Upper lobe of right lung (tissue), 1 donor: ENCODE results near the gene NSD2. TPM values are rescaled to one million over a fixed set of nuclear protein-coding genes. Genes with fewer than 3 reads are reported as not detected.
A peak's percentile ranks its signal among the peaks of the same experiment; 100 is the strongest.

Experiments used
- ATAC-seq: fragments of 200-7000 bp; cut with Tn5 transposase; one replicate; pipeline ENCODE4 v1.9.1; 2020; ENCODE audit warnings: mild to moderate bottlenecking, moderate library complexity
- DNase-seq: peaks from one replicate; pipeline ENCODE4 v3.0.0-alpha.2; 2020
- H3K27ac ChIP-seq: fragments of 200-600 bp; one replicate; pipeline ENCODE4 v1.8.0; 2022
- H3K27me3 ChIP-seq: fragments of 200-600 bp; one replicate; pipeline ENCODE4 v1.8.0; 2022; ENCODE audit warnings: mild to moderate bottlenecking
- H3K36me3 ChIP-seq: fragments of 200-600 bp; one replicate; pipeline ENCODE4 v1.8.0; 2022
- H3K4me1 ChIP-seq: fragments of 200-600 bp; one replicate; pipeline ENCODE4 v1.8.0; 2022
- H3K4me3 ChIP-seq: fragments of 200-600 bp; one replicate; pipeline ENCODE4 v1.8.0; 2022; ENCODE audit warnings: mild to moderate bottlenecking
- H3K9me3 ChIP-seq: fragments of 200-600 bp; one replicate; pipeline ENCODE4 v1.8.0; 2022
- intact Hi-C: fragments of 100-400 bp; cut with DNase I; formaldehyde crosslinking; loops from one replicate; pipeline ENCODE4 v1.11.0; 2022
- total RNA-seq: library from RNA; stranded (reverse); fragmentation: NEBNext Ultra II Directional; extraction: Animal tissue kit (Norgen Biotek cat#: 25700); gene quantifications from one replicate; pipeline ENCODE4 v1.2.1, GENCODE V29; 2021
- TF ChIP-seq, protein P1 (sequence below): fragments of 200-600 bp; IDR thresholded peaks from one replicate; pipeline ENCODE4 v1.8.0; 2022; ENCODE audit warnings: antibody characterized with exemption
- donor health status: DM: no; HTN: yes; CAD: no; lungs with severe emphysema.

Gene NSD2
- total RNA-seq, 1 donor from 2014 or later, result 45.2 TPM

DNA sequence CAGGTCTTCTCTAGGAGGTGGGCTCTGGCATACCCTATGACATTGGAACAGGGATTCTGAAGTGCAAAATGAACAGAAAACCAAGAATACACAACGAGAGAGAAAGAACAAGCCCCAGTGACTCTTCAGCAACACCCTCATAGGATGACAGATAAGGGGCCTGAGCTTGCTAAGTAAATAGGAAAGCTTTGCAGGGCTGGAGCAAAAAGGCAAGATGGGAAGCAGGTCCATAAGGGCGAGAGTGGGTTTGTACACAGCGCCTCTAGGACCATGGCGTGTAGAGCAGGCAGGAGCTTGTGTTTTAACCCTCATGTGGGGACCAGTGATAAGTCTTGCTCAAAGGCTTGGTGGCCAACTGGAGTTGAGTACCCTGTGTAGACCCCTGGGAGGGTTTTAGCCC lies 91.8 kb downstream of the NSD2 start:
- no peak for DNase-seq
- ATAC-seq, result no peak
- no peak overlapping the region for H3K27ac ChIP-seq
- no peaks in the 10 kb centered on the region for H3K27me3 ChIP-seq
- H3K36me3 ChIP-seq, result peaks cover 46% of the 10 kb centered on the region
- no peaks in the 10 kb centered on the region for H3K4me1 ChIP-seq
- intact Hi-C loops, result no loop called here
- TF ChIP-seq, protein P1, sequence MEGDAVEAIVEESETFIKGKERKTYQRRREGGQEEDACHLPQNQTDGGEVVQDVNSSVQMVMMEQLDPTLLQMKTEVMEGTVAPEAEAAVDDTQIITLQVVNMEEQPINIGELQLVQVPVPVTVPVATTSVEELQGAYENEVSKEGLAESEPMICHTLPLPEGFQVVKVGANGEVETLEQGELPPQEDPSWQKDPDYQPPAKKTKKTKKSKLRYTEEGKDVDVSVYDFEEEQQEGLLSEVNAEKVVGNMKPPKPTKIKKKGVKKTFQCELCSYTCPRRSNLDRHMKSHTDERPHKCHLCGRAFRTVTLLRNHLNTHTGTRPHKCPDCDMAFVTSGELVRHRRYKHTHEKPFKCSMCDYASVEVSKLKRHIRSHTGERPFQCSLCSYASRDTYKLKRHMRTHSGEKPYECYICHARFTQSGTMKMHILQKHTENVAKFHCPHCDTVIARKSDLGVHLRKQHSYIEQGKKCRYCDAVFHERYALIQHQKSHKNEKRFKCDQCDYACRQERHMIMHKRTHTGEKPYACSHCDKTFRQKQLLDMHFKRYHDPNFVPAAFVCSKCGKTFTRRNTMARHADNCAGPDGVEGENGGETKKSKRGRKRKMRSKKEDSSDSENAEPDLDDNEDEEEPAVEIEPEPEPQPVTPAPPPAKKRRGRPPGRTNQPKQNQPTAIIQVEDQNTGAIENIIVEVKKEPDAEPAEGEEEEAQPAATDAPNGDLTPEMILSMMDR, result no peak
- no peak overlapping the region for H3K4me3 ChIP-seq
- H3K9me3 ChIP-seq, result no peaks in the 10 kb centered on the region

DNA sequence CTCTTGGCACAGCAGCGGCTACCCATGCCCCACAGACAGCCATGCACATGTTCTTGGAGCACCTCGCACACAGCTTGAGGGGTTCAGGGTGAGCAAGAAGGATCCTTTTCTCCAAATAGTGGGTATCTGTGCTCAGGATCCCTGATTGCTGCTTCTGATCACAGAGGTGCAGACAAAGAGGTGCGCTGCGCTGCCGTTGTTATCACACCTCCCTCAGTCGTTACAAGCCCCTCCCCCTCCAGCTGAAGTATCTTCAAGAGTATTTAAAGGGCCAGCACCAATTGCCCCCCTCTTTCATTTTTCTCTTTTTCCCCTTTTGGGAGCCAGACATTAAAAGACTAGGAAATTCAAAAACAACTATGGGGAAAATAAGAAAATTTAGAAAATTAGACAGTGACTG lies 93.2 kb downstream of the NSD2 start:
- DNase-seq, result no peak
- Histone ChIP-seq H3K27ac (no peak overlapping the region), H3K4me1 (no peaks in the 10 kb centered on the region), H3K27me3 (no peaks in the 10 kb centered on the region), H3K9me3 (no peaks in the 10 kb centered on the region), H3K4me3 (no peak overlapping the region), H3K36me3 (peaks cover 36% of the 10 kb centered on the region)
- ATAC-seq, result peak; percentile 20
- TF ChIP-seq, protein P1, result no peak
- intact Hi-C loops, result no loop called here

GRCh38 chr4:1964971-1965370 lies 93.8 kb downstream of the NSD2 start:
- TF ChIP-seq, protein P1, result no peak
- Histone ChIP-seq H3K27ac (no peak overlapping the region), H3K27me3 (no peaks in the 10 kb centered on the region), H3K9me3 (no peaks in the 10 kb centered on the region), H3K4me3 (no peak overlapping the region), H3K4me1 (no peaks in the 10 kb centered on the region), H3K36me3 (peaks cover 31% of the 10 kb centered on the region)
- intact Hi-C loops, result no loop called here
- ATAC-seq (no peak), DNase-seq (no peak)

GRCh38 chr4:1967512-1968149 lies 96.4 kb downstream of the NSD2 start:
- H3K4me1 ChIP-seq, result no peaks in the 10 kb centered on the region
- no peaks in the 10 kb centered on the region for H3K9me3 ChIP-seq
- no peak overlapping the region for H3K27ac ChIP-seq
- no peaks in the 10 kb centered on the region for H3K27me3 ChIP-seq
- intact Hi-C loops, result no loop called here
- DNase-seq, result peak; percentile 4
- H3K4me3 ChIP-seq, result no peak overlapping the region
- TF ChIP-seq, protein P1, result no peak
- H3K36me3 ChIP-seq, result peaks cover 7% of the 10 kb centered on the region
- no peak for ATAC-seq

GRCh38 chr4:1968686-1969295 lies 97.6 kb downstream of the NSD2 start:
- no peaks in the 10 kb centered on the region for H3K4me1 ChIP-seq
- H3K9me3 ChIP-seq, result no peaks in the 10 kb centered on the region
- H3K4me3 ChIP-seq, result no peak overlapping the region
- H3K27ac ChIP-seq, result no peak overlapping the region
- no peak for ATAC-seq
- TF ChIP-seq, protein P1, result no peak
- H3K27me3 ChIP-seq, result no peaks in the 10 kb centered on the region
- intact Hi-C loops, result no loop called here
- H3K36me3 ChIP-seq, result no peaks in the 10 kb centered on the region
- no peak for DNase-seq
